ENCODE measurements around the gene NFIX.

The NFIX gene

DNA sequence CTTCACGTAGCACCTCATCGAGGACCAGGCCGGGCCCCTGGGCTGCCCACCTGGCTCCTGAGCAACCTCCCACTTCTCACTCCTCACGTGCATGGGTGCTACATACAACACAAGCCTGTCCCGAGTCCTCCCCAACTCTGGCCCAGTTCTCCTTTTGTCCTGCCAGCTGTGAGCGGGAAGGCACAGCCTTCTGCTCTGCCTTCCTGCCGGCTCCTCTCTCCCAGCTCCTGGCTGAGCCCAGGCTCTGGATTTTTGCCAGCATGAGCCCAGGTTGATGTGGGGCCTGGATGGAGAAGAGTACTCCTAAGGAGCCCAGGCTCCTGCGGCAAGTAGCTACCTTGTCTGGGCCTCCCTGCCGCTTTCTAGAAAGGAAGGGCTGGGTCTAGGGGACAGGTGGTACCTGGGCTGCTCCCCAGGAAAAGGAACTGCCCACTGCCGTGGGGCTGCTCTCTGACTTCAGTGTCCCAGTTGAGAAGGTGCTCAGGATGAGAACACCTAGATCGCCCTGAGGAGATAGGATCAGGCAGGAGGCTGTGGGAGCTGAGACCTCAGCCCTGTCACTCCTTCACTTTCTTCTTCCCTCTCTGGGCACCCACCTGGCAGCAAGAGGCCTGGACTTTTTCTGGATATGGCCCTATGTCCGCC, 83.7 kb downstream of the NFIX start:
- DNase-seq: no peak

DNA sequence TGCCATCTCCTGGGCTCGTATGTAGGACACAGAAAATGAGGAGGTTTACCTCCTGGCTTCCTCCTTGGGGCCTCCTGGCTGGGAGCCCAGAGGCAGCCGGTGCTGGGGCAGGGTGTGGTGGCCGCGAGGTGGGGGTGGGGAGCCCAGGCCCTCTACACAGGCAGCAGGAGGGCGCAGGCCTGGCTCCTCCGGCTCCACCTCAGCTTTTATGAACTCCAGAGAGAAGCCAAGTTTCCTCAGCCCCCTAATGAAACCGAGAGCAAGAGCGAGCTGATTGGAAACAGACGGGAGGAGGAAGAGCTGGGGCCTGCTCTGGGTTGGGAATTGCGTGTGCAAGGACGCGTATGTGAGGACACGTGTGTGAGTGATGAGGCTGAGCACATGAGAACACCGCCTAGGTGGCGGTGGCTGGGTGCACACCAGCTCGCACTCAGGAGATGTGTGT, 84.3 kb downstream of the NFIX start:
- no peak for DNase-seq

DNA sequence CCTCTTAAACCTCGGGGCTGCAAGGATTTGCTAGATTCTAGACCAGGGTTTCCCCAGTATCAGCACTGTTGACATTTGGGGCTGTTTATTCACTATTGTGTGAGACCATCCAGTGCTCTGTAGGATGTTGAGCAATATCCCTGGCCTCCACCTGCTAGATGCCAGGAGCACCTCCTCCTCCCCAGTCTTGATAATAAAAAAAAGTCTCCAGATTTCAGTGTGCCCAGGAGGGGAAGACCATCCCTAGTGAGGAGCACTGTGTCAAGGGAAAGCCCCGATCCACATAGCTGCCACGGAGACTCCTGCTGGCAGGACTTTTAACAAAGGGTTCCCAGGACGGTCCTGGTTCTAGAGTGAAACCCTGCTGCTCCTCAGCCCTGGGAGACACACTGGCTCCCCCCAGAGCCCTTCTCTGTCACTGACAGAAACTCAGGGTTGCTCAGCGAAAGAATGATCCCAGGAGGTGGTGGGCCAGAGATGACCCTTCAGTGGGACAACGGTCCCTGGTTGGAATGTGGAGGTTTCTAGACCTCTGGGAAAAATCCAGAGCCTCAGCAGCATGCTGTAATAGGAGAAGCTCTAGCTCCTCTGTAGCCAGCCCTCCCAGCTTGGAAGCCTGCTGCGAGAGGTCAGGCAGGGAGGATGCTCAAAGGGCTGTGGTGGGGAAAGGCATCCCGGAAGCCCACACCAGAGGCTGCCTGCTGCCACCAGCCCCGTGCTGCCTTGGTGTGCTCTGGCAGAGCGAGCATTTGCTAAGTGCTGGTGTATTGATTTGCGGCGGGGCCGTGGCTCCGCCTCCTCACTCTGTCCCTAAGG, 87.1 kb downstream of the NFIX start:
- DNase-seq: no peak

GRCh38 chr19:13083008-13083404, 87.7 kb downstream of the NFIX start:
- no peak for DNase-seq

DNA sequence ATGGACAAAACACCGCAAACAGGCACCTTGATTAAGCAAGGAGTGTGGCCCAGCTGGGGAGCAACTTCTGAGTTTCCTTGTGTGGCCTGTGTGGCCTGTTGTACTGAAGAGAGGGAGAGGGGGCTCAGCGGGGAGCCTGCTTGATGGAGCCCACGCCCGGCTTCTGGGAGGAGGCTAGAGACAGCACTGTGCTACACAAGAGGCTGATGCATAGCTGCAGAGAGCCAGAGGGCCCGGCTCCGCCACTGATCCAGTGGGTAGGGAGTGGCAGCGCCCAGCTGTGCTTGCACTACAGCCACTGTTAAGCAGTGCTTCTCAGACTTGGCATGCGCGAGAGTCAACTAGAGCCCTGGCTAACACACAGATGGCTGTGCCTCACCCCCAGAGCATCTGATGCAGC, 88.4 kb downstream of the NFIX start:
- DNase-seq: no peak

GRCh38 chr19:13085666-13086065, 90.4 kb downstream of the NFIX start:
- no peak for DNase-seq

- DNase-seq: no peak
Observed at GRCh38 chr19:13086341-13086740, 91.1 kb downstream of the NFIX start.

GRCh38 chr19:13087295-13087694, 92.0 kb downstream of the NFIX start:
- no peak for DNase-seq

- DNase-seq: no peak
Observed at GRCh38 chr19:13087795-13088537, 92.7 kb downstream of the NFIX start.

GRCh38 chr19:13089139-13089856, 94.0 kb downstream of the NFIX start:
- DNase-seq: no peak

- DNase-seq: no peak
Observed at GRCh38 chr19:13089857-13090507, 94.7 kb downstream of the NFIX start.

DNA sequence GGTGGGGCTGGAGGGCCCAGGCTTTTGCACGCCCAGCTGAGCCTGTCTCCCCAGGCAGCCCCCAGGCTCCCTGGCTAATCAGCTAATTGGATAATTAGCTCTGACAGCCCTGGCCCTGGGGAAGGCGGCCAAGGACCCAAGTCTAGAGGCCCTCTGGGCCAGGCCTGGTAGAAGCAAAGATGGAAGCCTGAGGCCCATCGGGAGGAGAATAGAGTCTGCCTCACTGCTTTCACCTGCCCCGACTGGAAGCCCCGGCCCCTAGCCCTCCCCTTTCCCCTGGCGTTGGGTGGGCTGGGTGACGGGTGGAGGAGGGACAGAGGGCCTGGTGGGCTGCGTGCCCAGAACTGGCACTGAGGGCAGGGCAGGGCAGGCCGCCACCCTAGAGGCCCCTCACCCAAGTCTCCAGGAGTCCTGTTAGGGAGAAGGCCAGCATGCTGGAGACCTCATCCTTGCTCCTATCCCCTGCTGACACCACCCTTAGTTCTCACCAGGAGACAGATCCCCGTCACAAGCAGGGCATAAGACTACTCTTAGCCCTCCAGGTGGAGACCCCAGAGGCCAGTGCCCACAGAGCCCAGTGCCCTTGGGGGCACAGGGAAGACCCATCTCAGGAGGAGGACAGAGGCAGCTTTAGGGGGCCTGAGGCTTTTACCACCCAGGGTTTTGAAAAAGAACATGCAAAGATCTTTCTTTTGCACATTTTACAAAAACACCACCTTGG, 95.4 kb downstream of the NFIX start:
- no peak for DNase-seq

DNA sequence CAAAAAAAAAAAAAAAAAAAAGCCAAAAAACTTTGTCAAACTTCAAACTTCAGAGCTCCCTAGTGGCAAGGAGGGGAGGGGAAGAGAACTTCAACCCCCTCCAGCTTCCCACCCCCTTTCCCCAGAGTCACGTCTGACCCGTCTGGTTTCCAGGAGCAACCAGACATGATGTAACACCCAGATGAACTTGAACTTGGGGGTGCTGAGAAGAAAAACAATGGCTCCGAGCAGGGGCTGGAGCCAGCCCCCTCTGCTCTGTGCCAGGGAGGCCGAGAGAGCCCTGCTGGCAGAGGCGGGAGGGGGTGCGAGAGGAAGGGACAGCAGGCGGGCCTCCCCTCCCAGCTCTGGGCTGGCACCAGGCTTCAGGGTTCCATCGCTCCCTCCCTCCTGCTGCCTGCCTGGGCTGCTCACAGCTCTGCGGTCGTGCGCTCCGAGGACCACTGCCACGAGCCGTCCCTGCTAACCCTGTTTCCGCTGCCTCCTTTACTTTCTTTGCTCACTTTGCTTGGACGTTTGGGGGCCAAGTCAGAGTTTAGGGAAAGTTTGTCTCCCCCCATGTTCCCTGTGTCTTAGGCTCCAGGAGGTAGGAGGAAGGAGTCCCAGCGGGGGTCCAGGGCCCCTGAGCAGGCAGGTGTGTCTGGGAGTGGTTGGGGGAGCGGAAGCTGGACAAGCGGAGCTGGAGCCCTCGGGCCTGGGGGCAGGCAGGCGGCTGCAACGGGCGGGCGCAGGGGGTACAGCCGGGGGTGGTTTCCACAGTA, 96.3 kb downstream of the NFIX start:
- DNase-seq: no peak

- no peak for DNase-seq
Observed at GRCh38 chr19:13092158-13092543, 96.9 kb downstream of the NFIX start.

GRCh38 chr19:13092606-13093235, 97.4 kb downstream of the NFIX start:
- DNase-seq: no peak

DNA sequence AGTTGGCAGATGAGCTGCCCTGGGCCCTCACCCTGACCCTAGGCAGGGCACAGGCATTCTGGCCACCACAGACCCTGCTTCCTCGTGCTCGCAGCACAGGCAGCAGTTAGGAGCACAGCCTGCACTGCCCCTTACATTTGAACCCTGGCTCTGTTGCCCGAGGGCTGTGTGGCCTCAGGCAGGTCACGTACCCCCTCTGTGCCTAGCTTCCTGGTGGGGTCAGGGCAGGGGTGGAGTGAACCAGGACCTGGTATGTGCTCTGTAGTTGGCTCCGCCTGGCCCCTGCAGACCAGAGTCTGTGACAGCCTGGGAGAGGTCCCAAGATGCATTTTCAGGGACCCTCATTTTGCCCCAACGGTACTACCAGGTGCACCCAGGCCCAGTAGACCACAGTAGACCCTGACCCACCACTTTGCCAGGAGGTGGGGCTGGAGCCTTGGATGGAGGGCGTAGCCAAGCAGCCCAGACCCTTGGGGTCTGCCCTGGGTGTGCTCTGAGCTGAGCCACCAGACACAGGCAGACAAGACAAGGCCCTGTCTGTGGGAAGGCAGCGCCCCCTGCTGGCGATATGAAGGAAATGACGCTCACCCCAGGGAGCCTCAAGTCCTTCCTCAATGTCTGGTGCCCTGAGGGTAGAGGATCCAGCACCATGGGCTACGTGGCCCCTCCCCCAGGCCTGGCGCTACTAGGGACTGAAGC, 98.3 kb downstream of the NFIX start:
- DNase-seq: peak; percentile 81

DNA sequence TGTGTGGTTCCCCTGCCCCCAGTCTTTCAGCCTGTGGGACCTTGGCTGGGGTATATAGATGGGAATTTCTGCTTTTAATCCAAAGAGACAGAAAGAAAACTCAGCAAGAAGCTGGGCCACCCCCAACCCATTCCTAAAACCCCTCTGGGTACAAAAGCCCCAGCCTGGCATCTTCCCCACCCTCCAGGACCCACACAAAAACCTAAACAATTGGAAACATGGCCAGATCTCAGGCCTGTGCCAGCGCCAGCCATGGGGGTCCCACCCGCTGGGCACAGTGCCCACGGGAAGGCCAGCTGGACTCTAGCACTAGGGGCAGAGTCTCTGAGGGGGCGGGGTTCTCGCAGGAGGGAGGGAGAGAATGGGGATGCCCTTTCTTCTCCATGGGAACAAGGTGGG, 98.8 kb downstream of the NFIX start:
- DNase-seq: no peak

- DNase-seq: no peak
Observed at GRCh38 chr19:13094771-13095392, 99.6 kb downstream of the NFIX start.

GRCh38 chr19:13095393-13095784, 100.1 kb downstream of the NFIX start:
- no peak for DNase-seq

Data from activated naive CD4-positive, alpha-beta T cell treated with Interleukin-2 at 50 U/mL for 16 hours (primary cell).